HG02759 (cell line): ENCODE measurements around the gene RALGPS1.

Experiments
- ATAC-seq: cut with Tn5 transposase; IDR thresholded peaks from one replicate; pipeline ENCODE4 v1.9.1; 2021; ENCODE audit warnings: mild to moderate bottlenecking, moderate library complexity; ENCODE audit not compliant: unreplicated experiment

The RALGPS1 gene

DNA sequence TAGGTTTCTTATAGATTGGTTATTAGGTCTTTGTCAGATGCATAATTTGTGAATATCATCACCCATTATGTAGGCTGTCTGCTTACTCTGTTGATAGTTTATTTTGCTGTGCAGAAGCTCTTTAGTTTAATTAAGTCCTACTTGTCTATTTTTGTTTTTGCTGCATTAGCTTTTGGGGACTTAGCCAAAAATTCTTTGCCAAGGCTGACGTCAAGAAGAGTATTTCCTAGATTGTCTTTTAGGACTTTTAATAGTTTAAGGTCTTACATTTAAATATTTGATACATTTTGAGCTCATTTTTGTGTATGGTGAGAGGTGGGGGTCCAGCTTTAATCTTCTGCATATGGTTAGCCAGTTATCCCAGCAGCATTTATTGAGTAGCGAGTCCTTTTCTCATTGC, 232.7 kb downstream of the RALGPS1 start:
- ATAC-seq: no peak

DNA sequence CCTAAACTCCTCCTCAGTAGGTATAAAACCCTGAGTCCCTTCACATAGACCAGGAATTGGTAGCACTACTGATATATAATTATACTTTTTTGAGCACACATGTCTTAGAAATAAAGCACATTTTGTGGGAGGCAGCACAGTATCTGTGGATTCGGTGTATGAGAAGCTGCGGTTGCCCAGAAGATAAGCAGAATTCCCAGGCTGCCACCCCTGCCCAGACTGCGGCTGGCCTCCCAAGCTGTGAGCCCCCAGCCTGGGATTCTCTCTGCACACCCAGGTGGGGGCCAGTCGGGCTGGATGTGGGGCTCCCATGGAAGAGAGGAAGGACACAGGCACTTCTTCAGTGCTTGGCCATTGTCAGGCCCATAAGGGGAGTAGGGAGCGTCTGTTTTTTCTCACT, 233.4 kb downstream of the RALGPS1 start:
- ATAC-seq: no peak

DNA sequence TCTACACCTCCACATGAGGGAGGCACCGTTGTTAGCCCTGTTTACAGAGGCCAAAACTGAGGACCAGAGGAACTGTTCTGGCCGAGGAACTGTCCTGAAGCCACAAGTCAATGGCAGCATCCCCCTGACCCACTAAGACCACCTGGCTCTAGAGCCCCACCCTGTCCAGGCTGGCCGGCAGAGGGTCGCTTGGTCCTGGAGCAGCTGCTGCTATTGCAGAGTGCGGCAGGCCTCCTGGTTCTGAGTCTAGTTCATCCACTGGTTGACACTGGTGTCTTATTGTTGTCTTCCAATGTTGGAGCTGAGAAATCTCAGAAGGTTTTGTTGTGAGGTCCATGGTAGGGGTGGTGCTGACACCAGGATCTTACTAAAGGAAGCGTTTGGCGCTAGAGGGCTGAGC, 234.4 kb downstream of the RALGPS1 start:
- no peak for ATAC-seq

DNA sequence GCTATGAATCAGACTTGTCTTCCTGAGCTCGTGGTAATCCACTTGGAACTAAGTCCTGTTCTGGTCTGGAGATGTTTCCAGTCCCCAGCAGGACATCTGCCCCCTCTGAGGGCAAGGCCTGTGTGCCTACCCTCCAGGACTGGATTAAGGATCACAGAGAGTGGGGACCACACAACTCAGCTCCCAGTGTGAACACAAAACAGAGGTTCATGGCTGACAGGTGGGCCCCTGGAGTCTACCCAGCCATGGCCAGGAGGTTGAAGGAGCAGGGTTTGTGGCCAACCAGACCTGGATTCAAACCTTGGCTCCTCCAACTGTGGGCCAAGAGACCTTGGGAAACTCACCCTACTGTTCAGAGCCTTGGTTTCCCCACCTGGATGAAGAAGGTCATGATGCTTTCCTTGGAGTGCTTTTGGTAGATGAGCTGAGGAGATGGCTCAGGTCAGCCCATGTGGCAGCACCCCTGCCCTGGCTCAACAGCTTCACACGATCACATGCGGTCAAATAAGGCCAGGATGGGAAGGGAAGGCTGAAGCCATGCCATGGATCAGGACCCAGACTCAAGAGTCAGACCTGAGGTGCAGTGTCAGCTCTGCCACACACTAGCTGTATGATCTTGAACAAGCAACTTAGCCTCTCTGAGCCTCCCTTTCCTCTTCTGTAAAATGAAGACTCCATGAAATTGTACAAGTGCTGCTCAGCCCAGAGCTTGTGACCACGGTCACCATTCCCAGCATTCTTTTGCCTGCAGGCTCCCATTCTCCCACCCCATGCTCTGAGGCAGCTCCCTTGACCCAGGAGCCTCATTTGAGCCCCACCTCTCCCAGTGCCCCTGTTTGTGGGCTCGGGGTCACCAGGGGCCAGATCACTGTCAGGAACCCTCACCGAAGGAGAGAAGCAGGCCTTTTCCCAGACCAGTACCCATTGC, 235.1 kb downstream of the RALGPS1 start:
- ATAC-seq: no peak

DNA sequence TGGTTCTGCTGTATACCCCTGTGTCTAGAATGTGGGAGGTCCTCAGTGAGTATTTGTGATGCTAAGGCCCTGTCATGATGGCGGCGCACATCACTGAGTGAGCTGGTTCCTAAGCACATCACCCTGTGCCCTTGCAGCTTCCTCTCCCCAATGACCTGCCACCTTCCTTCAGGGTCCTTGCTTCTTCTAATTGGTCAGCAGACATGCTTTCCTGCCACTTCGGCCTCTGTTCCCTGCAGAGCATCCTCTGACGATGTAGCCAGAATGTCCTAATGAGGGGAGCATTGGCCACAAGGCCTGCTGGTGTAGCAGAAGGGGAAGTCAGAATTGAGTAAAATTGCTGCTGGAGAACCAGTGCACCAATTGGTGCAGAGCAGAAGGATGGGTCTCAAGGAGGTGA, 238.9 kb downstream of the RALGPS1 start:
- ATAC-seq: no peak

DNA sequence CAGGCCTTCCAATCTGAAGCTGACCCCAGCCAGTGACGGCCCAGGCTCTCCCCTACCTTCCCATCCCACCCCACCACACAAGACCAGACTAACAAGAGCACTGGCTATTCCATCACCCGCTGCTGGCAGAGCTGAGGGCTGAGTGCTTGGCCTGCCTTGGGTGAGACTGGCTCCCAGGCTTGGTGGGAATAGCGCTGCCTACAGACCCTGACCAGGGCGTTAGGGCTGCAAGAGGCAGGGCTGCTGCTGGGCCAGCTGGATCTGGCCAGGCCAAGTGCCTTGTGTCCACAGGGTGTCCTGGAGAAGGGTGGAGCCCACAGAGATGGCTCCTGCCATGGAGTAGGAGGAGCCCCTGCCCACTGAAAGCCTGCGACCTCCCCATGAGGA, 239.4 kb downstream of the RALGPS1 start:
- no peak for ATAC-seq

DNA sequence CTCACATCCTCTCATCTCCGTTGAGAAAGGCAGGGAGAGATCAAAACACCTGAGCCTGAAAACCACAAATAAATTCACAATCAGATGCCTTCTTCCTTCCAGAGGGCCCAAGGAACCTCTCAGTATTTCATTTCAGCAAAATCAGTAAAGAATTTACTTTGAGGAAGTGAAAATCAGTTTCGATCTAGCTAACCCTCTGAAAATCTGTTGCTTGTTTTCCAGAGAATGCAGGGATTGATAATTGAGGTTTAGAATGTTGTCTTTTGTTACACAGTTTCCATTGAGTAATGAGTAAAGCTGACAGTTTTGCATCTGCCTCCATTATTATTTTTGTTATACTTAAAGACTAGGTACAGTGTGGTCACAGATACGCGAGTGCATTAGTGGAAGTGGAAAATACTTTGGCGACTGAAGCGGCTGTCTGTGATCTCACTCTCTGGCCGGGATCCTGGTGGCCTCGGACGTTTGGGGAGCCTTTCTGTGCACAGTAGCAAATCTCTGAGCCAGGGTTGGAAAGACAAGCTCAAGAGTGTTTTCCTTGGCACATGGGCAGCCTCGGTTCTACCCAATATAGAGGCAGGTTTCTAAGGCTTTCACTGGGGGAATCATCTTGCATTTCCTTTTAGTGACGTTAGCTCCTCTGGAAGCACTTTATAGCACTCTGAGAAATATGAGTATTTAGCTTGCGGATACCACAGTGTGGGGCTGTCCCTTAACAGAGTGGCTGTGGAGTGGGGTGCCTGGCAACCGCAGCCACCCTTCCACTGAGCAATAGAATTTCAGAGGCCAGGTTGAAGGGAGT, 240.0 kb downstream of the RALGPS1 start:
- ATAC-seq: no peak

DNA sequence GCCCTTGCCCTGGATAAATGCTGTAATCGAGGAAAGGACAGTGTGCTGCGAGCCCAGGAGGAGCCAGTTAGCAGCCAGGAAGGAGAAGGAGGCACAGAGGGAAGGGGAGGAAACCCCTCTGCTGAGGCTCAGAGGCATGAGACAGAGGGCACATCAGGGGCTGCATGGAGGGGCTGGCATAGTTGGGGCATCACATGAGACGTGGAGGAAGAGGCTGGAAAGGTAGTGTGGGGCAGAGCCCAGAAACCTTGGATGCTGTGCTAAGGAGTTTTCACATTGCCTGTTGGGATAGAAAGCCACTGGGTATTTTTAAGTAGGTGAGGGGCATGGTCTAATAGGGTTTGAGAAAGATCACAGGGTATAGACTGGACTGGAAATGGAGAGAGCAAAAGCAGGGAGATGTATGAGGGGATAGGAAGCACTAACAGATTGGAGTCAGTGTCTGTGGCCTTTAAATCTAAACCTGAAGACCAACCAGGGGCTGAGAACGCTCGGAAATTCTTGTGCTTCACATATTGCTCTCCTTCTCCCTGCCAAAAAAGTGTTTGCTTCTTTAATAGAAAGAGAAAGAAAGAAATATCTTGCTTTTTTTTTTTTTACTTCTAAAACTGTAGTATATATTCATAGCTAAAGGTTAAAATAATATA, 240.9 kb downstream of the RALGPS1 start:
- ATAC-seq: no peak

DNA sequence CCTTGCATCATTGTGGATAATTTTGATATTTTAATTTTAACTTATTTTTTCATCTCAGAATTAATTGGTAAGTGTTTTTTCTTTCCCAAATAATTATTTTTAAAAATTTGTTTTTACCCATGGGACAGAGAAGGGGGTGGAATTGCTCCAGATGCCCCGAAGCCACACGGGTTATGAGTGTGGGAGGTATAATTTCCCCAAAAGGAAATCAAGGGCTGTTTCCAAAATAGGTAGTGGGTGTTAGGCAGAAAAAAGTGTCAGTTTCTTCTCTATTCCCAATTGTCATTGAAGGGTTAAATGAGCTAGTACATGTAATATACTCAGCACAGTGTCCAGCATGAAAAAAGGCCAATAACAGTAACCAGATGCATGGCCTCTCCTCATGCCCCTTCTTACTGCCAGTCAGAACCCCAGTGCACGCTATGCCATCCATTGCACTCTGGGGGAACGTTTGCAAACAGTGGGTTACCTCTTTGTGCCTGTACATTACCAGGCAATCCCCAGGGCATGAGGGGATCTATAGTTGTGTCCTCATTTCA, 244.3 kb downstream of the RALGPS1 start:
- ATAC-seq: no peak

DNA sequence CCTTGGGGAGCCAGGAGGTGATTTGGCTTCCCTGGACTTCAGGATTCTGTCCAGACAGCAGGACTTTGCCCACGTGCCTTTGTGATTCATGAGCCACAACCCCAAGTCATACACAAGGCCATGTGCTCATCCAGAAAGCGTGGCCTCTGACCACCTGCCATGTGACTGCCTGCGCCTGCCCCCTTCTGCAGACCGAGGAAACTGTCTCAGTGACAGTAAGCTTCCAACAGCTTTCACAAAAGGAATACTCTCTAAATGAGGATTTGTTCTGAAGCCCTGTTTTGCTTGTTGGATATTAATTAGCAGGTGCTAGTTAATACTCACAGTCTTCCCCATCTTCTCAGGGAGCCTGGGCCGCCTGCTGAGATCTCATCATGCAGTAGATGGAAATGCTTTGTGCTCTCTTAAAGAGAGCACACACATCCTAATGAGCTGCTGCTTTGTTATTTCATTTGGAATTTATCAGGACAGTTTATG, 244.8 kb downstream of the RALGPS1 start:
- ATAC-seq: no peak

DNA sequence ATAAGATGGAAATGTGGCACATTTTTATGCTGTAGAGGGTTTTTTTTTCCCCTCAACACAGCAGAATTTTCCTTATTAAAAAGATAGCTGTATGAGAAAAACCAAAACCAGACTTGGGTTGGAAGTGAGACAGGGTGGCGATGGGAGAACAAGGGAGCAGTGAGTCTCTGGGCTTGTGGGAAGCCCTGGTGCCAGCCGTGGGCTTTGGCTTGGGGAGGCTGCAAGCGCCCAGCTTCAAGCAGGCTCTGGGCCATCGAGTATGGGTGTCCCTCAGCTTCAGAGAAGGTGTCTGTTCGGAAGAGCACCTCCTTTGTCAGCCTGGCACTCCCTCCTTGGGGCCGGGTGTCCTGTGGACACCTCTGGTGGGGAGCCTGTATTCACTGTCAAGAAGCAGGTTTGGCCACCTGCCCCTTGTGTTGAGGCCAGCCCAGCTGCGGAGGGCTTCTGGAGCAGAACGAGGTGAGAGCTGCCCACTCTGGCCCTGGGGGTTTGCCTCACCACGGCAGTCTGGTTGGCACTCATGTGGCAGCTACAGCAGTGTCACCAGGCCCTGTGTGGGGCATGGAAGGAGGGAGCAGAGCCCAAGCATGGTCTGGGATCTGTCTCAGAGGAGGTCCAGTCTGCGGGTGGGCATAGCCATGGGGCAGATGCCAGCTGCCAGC, 245.5 kb downstream of the RALGPS1 start:
- no peak for ATAC-seq

DNA sequence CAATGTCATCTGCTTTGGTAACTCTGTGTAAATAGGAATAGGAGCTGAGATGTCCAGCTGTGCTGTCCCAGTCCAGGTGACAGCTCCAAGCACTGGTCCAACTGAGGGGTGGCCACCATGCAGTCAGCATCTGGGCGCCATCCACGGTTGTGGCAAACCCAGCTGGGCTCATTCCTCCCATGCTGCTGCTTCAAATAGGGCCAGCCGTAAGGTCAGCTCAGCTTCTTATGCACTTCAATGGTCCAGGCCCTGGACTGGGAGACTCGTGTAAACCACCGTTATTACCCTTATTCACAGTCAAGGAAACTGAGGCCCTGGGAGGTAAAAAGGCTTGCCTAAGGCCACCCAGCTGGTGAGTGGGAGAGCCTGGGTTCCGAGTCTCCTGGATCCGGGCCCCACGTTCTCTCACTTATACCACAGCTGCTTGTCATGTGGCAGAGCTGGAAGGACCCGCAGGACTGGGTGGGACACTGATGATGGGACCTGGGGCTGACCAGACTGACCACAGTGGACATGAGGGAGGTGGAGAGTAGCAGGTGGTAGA, 246.6 kb downstream of the RALGPS1 start:
- ATAC-seq: no peak

DNA sequence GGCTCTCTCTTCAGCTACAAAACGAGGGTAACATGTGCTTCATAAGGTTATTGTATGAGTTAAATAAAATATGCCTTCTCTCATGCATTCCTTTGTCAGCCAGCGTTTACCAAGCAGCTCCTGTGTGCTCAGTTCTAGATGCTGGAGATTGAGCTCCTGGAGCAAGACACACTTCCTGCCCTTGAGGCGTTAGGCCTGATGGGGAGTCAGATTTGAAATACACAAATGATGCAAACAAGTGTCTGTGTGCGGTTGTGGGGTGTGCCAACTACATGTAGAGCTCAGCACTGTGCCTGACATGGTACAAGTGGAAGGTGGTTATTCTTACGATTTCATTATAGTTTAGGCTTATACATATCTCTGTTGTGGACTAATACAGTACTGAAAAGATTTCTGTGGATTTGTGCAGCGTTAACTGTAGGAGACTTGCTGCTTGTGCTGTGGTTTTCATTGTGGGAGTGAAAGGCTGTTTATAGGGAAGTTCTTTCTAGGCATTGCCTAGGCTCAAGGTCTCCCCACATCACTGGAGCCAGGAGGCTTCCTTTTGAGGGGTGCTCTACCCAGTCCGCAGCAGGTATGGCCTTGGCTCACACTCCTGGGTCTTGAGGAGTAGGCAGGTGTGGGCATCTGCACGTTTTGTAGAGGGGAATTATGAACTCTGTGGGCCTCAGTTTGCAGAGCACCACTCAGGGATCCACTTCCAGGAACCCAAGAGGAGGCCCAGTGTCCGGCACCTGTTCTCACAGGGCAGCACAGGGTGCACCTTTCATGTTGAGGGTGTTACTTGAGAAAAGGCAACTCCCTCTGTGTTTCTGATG, 247.7 kb downstream of the RALGPS1 start:
- ATAC-seq: no peak

DNA sequence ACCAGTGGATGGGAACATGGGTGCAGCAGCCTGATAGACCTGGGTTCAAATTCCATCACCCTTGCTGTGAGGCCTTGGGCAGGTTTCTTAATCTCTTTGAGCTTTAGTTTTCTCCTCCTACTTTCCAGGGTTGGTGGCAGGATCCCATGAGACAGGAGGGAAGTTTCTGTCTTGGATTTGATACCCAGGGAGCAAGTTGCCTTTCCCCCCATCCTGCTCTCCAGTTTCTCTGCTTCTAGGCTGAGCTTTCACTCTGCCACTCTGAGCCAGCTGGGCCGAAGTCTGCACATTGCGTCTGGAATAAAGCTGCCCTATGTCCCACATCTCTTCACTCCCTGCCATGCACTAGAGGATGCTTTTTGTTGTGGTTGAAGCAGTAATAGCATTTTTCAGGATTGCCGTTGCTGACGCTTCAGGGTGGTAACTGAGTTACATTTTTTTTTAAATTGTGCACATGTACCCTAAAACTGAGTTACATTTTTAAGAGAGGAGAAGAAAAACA, 248.3 kb downstream of the RALGPS1 start:
- ATAC-seq: no peak

DNA sequence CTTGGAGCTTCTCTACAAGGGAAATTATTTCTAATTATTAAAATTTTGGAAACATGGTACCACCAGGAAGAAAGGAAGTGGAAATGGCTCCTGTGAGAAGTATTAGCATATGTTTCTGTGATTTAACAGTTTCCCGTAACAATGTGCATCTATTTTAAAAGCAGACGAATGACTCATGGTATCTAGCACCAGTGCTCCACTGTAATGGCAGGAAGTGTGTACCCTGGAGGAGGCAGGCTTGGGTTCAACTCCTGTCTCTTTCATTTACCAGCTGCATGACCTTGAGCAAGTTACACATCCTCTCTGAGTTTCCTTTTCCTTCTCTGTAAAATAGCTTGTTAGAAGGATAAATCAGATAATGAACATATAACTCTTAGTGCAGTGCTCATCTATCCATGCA, 248.8 kb downstream of the RALGPS1 start:
- no peak for ATAC-seq

DNA sequence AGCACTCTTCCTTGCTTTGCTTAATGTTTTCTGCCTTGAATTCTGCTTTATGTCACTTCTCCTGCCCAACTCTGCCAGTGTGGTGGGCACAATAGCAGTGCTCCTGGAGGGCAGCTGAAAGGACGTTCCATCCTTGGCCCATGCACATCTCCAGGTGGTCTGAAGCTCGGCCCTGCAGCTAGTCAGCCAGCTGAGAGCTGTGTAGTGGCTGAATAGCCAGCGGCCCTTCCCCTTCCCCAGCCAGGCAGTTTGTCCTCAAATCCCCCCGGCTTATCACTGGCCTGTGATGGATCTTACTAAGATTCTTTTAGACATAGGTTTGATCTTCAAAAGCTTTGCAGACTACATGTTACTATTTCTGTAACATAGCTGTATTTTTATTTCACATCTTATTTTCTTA, 250.5 kb downstream of the RALGPS1 start:
- no peak for ATAC-seq

DNA sequence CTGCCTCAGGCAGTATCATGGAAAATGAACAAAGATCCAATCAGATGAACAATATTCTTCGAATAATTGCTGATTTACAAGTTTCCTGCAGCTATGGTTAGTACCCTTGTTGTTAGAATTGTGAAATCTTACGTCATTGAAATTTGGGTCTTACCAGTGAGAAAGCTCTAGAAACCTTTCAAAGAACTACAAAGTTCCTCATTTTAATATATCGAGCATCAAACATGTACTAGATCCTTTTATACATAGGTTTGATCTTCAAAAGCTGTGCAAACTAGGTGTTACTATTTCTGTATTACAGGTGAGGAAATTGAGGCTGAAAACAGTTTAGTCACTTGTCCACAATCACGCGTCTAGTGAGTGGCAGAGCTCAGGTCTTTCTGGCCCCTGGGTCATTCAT, 251.5 kb downstream of the RALGPS1 start:
- ATAC-seq: no peak

DNA sequence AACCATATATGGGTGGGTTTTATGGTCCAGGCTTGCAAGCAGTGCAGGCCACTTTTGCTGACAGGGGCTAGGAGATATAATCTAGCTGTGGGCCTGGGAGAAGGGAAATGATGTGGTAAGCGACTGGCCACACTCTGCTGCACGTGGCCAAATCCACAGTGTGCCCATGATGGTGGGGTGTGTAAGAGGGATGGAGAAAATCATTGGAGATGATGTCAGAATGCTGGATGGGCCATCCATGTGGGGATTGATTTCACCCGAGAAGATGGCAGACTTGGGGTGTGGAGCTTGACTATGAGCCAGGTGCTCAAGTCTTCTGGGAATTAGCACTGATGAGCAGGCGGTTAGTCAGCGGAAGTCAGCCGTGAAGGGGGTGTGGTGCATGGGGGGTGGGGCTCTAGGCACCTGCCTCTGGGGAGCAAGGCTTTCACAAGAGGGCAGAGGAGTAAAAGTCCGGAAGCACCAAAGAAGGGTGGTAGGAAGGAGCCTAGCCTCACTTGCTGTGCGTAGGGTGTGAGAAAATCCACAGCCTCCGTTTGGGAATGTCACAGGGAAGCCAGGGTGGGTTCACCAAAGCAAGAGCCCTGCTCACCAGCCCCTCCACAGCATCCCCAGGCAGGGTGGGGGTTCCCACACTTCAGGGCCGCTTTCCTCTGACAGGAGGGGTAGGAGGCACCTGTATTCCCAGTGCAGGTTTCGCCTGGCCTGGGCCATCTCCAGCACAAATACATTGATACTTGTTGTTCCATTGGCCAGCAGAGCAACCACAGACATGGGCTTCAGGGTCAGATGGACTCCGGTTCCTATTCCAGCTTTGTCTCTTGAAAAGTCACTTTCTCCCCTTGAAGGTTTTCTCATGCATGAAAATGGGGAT, 252.3 kb downstream of the RALGPS1 start:
- peak; percentile 63 for ATAC-seq
